ENCODE data around the gene TMEM212. TPM values are rescaled to one million over a fixed set of nuclear protein-coding genes. Genes with fewer than 3 reads are reported as not detected.
A peak's percentile ranks its signal among the peaks of the same experiment; 100 is the strongest.

The TMEM212 gene
- total and polyA plus RNA-seq, 8 donors = not detected

- Histone ChIP-seq H3K4me1 (peaks cover 0 to 41% (median 14%) of the 10 kb centered on the region in 4 donors), H3K27ac (no peak overlapping the region), H3K9me3 (no peaks in the 10 kb centered on the region), H3K36me3 (no peaks in the 10 kb centered on the region), H3K27me3 (no peaks in the 10 kb centered on the region), H3K4me3 (no peak overlapping the region)
- TF ChIP-seq CTCF (IDR thresholded peaks at IDR 0.05) (no peak), POLR2A (IDR thresholded peaks at IDR 0.05) (no peak), EP300 (IDR thresholded peaks at IDR 0.05) (no peak), POLR2AphosphoS5 (IDR thresholded peaks at IDR 0.05) (no peak)
- intact Hi-C loops (cut with DNase I; ENCODE audit: low total_unique reads) = no loop called here
- 47 to 67% (median 52%) methylated on average over 4 of the region's 4 CpGs for WGBS, 5 donors
- peak in 1 of 2 donors; percentile 60 for DNase-seq
Observed at GRCh38 chr3:171878461-171879225, 35.5 kb downstream of the TMEM212 start.

- Histone ChIP-seq H3K9me3 (no peaks in the 10 kb centered on the region), H3K4me1 (peaks cover 0 to 35% (median 10%) of the 10 kb centered on the region in 4 donors), H3K27me3 (no peaks in the 10 kb centered on the region), H3K4me3 (no peak overlapping the region), H3K36me3 (no peaks in the 10 kb centered on the region), H3K27ac (no peak overlapping the region)
- no peak for DNase-seq
- WGBS, 5 donors = 83 to 90% (median 87%) methylated on average over 3 of the region's 3 CpGs
- intact Hi-C loops (cut with DNase I; ENCODE audit: low total_unique reads) = no loop called here
- TF ChIP-seq POLR2AphosphoS5 (IDR thresholded peaks at IDR 0.05) (no peak), CTCF (IDR thresholded peaks at IDR 0.05) (no peak), EP300 (IDR thresholded peaks at IDR 0.05) (no peak), POLR2A (IDR thresholded peaks at IDR 0.05) (no peak)
Observed at GRCh38 chr3:171879472-171879871, 36.3 kb downstream of the TMEM212 start.

- no peak for DNase-seq
- H3K27ac ChIP-seq = no peak overlapping the region
- no peaks in the 10 kb centered on the region for H3K27me3 ChIP-seq
- 90 to 97% (median 92%) methylated on average over 4 of the region's 4 CpGs for WGBS, 5 donors
- no peaks in the 10 kb centered on the region for H3K9me3 ChIP-seq
- no peak for TF ChIP-seq POLR2A (IDR thresholded peaks at IDR 0.05)
- no peak for TF ChIP-seq POLR2AphosphoS5 (IDR thresholded peaks at IDR 0.05)
- TF ChIP-seq CTCF (IDR thresholded peaks at IDR 0.05) = no peak
- no peak for TF ChIP-seq EP300 (IDR thresholded peaks at IDR 0.05)
- no peak overlapping the region for H3K4me3 ChIP-seq
- H3K4me1 ChIP-seq = peaks cover 0 to 27% (median 8%) of the 10 kb centered on the region in 4 donors
- no peaks in the 10 kb centered on the region for H3K36me3 ChIP-seq
- intact Hi-C loops (cut with DNase I; ENCODE audit: low total_unique reads) = no loop called here
Observed at GRCh38 chr3:171880101-171880870, 37.1 kb downstream of the TMEM212 start.

- Histone ChIP-seq H3K27ac (no peak overlapping the region), H3K4me3 (no peak overlapping the region), H3K4me1 (peaks cover 0 to 18% (median 4%) of the 10 kb centered on the region in 4 donors), H3K9me3 (no peaks in the 10 kb centered on the region), H3K27me3 (no peaks in the 10 kb centered on the region), H3K36me3 (no peaks in the 10 kb centered on the region)
- TF ChIP-seq POLR2AphosphoS5 (IDR thresholded peaks at IDR 0.05) (no peak), EP300 (IDR thresholded peaks at IDR 0.05) (no peak), CTCF (IDR thresholded peaks at IDR 0.05) (no peak), POLR2A (IDR thresholded peaks at IDR 0.05) (no peak)
- intact Hi-C loops (cut with DNase I; ENCODE audit: low total_unique reads) = no loop called here
- WGBS, 5 donors = 86 to 91% (median 90%) methylated on average over 3 of the region's 3 CpGs
- DNase-seq = no peak
Observed at GRCh38 chr3:171881251-171881650, 38.1 kb downstream of the TMEM212 start.

All from stomach (tissue), 9 donors.